Activated CD4-positive, alpha-beta T cell treated with anti-CD3 and anti-CD28 coated beads, Interleukin-2, amount 10 ng/mL, durations not matched to agents 24 days and 14 days (primary cell): Measurements from ENCODE around the gene STX16. TPM values are rescaled to one million over a fixed set of nuclear protein-coding genes. Genes with fewer than 3 reads are reported as not detected.

Source experiments
- DNase-seq: peaks from one replicate; pipeline ENCODE4 v3.0.0; 2022
- H3K27ac Mint-ChIP-seq: one replicate; pipeline ENCODE4 v1.8.0; 2022; ENCODE audit warnings: mild to moderate bottlenecking, mixed read lengths
- H3K27me3 Mint-ChIP-seq: one replicate; pipeline ENCODE4 v1.8.0; 2022; ENCODE audit warnings: mixed read lengths
- H3K36me3 Mint-ChIP-seq: one replicate; pipeline ENCODE4 v1.8.0; 2022; ENCODE audit warnings: low read depth, mild to moderate bottlenecking, mixed read lengths
- H3K4me1 Mint-ChIP-seq: one replicate; pipeline ENCODE4 v1.8.0; 2021; ENCODE audit warnings: mixed read lengths
- H3K4me3 Mint-ChIP-seq: one replicate; pipeline ENCODE4 v1.8.0; 2022; ENCODE audit warnings: mild to moderate bottlenecking, moderate library complexity, mixed read lengths
- H3K9me3 Mint-ChIP-seq: one replicate; pipeline ENCODE4 v1.8.0; 2021; ENCODE audit warnings: mixed read lengths
- intact Hi-C: fragments of 100-400 bp; cut with micrococcal nuclease; formaldehyde crosslinking; loops from one replicate; pipeline ENCODE4 v1.15.1; 2023
- total RNA-seq: library from RNA; stranded (reverse); gene quantifications from 2 replicates; pipeline ENCODE4 v1.2.3, GENCODE V29; 2022

The STX16 gene
- total RNA-seq, 1 donor from 2014 or later: 110 TPM

DNA sequence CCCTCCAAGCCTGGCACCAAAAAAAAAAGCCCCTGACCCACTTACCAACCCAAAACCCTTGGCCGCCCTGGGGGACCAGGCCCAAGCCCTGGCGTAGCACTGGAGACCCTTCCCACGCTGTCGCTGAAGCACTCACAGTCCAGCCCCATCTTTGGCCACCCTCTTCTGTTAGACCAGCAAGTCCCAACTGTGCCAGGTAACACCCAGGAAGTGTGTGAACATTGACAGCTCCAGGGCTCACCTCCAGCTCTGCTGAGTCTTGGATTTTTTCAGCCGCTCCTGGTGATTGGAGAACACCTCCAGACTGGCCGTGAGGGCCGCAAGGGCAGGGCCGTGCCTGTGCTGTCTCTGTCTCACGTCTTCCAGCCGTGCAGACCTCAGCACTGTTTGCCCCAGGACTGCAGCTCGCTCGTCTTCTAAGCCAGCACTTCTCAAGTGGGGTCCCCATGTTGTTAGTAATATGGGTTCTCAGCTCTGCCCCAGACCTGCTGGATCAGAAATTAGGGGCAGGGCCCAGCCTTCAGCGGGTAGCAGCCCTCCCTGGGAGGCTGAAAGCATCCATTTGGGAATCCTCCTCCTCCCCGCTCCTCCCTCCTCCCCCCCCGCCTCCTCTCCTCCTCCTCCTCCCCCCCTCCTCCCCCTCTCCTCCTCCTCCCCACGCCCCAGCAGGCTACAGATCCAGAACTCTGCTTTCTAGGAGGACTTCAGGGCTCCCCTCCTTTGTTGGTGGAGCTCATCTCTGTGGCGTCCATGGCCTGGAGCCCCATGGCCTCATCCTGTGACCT, 59.6 kb downstream of the STX16 start:
- no peak for DNase-seq
- intact Hi-C loops: no loop called here
- H3K4me3 Mint-ChIP-seq: no peak overlapping the region
- no peaks in the 10 kb centered on the region for H3K4me1 Mint-ChIP-seq
- no peaks in the 10 kb centered on the region for H3K27me3 Mint-ChIP-seq
- no peaks in the 10 kb centered on the region for H3K36me3 Mint-ChIP-seq
- no peak overlapping the region for H3K27ac Mint-ChIP-seq
- H3K9me3 Mint-ChIP-seq: no peaks in the 10 kb centered on the region

DNA sequence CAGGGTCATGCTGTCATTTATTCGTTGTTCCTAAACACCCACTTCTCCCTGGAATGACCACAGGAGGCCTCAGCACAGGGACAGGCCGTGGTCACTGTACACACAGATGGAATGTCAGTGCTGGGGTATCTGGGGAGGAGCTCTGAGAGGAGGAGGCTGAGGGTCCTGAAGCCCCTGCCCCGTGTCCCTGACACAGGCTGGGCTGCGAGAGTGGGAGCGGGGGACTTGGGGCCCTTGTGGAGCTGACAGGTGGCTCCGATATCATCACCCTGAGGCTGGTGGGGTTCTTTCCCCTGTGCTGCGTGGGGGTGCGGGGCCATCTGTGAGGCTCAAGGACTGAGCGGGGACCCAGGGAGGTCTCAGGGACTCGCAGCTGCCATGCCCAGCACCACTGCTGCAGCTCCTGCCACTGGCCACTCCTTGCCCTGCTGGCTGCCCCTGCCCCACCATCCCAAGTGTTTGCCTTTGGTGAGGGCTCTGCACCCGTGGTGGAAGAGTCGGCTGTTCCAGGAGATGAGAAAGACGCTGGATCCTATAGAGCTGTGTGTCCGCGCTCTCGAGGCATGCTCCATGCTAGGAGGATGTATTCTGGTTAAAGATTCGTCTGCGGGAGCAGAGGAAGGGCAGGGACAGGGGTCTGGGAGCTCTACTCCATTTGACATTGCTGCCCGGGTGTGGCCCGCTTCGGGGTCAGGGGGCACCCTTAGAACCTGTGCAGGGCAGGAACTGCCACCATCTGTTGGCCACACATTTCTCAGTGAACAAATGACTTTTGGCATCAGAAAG, 60.4 kb downstream of the STX16 start:
- no peak overlapping the region for H3K27ac Mint-ChIP-seq
- H3K4me3 Mint-ChIP-seq: no peak overlapping the region
- intact Hi-C loops: no loop called here
- H3K36me3 Mint-ChIP-seq: no peaks in the 10 kb centered on the region
- H3K27me3 Mint-ChIP-seq: no peaks in the 10 kb centered on the region
- no peaks in the 10 kb centered on the region for H3K4me1 Mint-ChIP-seq
- H3K9me3 Mint-ChIP-seq: no peaks in the 10 kb centered on the region
- DNase-seq: peak; percentile 48

DNA sequence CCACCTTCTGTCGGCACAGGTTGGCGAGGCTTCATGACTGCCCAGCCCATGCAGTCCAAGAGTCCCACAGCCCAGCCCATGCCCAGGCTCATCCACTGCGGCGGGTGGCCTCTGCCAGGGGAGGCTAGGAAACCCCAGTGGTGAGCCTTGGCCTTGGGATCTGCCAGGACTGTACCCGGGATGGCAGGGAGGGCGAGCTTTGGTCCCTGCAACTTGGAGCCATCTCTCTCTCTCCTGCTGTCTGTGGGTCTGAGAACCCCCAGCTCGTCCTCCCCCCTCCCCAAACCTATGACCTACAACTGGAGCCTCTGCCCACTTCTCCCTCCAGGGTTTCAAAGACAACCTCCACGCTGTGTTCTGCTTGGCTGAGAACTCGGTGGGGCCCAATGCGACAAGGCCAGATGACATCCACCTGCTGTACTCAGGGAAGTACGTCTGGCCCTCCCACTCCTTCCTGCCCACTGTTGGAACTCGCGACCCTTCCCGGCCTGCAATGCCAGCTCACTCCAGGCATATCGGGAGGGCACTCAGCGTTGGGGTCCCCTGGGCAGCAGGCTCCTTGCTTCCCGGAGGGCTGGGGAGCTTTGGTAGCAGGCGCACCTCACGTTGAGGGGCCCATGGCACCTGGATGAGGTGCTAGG, 61.2 kb downstream of the STX16 start:
- no peak overlapping the region for H3K4me3 Mint-ChIP-seq
- no peak overlapping the region for H3K27ac Mint-ChIP-seq
- no peaks in the 10 kb centered on the region for H3K4me1 Mint-ChIP-seq
- H3K36me3 Mint-ChIP-seq: no peaks in the 10 kb centered on the region
- intact Hi-C loops: no loop called here
- no peaks in the 10 kb centered on the region for H3K27me3 Mint-ChIP-seq
- DNase-seq: peak; percentile 51
- no peaks in the 10 kb centered on the region for H3K9me3 Mint-ChIP-seq

DNA sequence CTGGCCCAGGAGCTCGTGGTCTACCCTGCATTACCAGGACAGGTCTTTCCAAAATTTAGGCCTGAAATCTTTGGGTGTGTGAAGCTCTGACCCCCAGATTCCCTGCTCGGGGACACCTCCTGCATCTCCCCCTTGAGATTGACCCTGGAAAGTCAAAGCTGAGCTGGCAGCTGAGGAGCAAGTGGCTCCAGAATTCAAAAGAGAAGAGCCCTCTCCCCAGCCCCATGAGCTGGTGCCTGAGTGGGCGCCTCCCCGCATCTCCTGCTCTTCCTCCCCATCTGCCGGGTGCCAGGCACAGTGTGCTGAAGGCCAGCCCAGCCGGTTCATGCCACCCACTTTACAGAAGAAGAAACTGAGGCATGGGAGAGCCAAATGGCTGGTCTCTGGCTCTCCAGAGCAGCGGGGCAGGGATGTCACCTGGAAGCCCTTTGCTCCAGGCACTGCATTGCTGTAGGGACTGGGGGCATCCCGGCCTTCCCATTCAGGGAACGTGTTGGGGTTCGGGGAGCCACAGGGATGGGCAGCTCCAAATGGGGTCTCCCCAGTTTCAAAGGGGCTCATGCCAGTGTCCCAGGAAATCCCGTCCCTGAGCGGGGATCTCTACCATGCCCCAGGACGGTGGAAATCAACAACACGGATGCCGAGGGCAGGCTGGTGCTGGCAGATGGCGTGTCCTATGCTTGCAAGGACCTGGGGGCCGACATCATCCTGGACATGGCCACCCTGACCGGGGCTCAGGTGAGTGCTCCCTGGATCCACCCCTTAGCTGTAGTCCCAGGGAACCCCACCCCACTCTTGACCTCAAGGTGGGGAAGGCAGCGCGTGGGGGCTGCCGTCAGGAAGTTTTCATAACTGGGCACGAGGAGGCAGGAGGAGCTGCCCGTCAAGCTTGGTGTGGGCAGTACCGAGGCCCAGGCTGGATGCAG, 62.0 kb downstream of the STX16 start:
- DNase-seq: no peak
- no peaks in the 10 kb centered on the region for H3K4me1 Mint-ChIP-seq
- H3K36me3 Mint-ChIP-seq: no peaks in the 10 kb centered on the region
- no peak overlapping the region for H3K27ac Mint-ChIP-seq
- intact Hi-C loops: no loop called here
- H3K4me3 Mint-ChIP-seq: no peak overlapping the region
- H3K27me3 Mint-ChIP-seq: no peaks in the 10 kb centered on the region
- no peaks in the 10 kb centered on the region for H3K9me3 Mint-ChIP-seq

DNA sequence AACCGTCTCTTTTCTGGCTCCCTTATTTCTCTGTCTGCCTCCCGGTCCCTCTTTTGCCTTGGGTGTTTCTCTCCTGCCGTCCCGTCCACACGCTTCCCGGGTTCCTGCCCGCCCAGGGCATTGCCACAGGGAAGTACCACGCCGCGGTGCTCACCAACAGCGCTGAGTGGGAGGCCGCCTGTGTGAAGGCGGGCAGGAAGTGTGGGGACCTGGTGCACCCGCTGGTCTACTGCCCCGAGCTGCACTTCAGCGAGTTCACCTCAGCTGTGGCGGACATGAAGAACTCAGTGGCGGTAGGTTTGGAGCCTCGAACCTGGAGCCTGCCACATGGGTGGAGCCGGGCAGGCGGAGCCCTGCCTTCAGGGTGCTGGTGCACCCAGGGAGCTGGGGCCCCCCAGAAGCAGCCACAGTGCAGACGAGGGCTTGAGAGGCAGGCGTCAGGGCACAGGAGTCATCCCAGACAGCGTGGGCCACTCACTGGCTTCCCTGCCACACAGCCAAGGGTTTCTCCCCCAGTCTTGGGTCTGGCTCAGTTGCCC, 62.8 kb downstream of the STX16 start:
- intact Hi-C loops: no loop called here
- Mint-ChIP-seq H3K4me1 (no peaks in the 10 kb centered on the region), H3K27me3 (no peaks in the 10 kb centered on the region), H3K27ac (no peak overlapping the region), H3K36me3 (no peaks in the 10 kb centered on the region), H3K4me3 (no peak overlapping the region), H3K9me3 (no peaks in the 10 kb centered on the region)
- DNase-seq: peak; percentile 48

DNA sequence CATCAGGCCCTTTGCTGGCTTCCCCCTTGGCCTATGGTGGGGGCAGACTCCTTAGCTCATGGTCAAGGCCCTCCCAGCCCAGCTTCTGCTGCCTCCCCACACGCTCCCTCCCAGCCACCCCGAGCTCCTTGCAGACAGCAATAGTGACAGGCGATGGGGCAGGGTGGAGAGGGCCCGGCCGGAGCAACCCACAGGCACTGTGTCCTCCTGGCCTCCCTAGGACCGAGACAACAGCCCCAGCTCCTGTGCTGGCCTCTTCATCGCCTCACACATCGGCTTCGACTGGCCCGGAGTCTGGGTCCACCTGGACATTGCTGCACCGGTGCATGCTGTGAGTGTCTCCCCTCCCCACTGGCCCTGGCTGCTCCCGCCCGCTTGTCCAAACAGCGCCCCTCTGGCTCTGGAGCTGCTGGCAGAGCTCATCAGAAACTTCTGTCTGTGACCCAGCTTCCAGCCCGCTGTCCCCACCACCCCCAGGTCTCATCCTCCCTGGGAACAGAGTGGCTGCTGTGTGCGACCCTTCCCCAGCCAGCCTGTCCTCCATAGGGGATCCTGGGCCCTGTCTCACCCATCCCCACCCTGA, 63.3 kb downstream of the STX16 start:
- intact Hi-C loops: no loop called here
- peak; percentile 46 for DNase-seq
- Mint-ChIP-seq H3K4me1 (no peaks in the 10 kb centered on the region), H3K27me3 (no peaks in the 10 kb centered on the region), H3K9me3 (no peaks in the 10 kb centered on the region), H3K36me3 (no peaks in the 10 kb centered on the region), H3K27ac (no peak overlapping the region), H3K4me3 (no peak overlapping the region)

DNA sequence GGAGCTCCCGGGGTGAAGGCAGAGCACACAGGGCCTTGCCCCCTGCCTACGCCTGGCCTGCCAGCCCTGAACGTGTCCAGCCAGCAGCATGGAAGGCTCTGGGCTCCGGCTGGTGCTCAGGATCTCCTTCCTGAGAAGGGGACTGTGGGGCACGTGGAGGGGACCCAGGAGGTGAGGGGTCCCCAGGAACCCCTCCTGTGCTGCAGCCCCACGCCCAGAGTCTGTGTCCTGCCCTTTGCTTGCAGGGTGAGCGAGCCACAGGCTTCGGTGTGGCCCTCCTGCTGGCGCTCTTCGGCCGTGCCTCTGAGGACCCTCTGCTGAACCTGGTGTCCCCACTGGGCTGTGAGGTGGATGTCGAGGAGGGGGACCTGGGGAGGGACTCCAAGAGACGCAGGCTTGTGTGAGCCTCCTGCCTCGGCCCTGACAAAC, 63.9 kb downstream of the STX16 start:
- Mint-ChIP-seq H3K9me3 (no peaks in the 10 kb centered on the region), H3K4me1 (no peaks in the 10 kb centered on the region), H3K27ac (no peak overlapping the region), H3K36me3 (no peaks in the 10 kb centered on the region), H3K4me3 (no peak overlapping the region), H3K27me3 (no peaks in the 10 kb centered on the region)
- intact Hi-C loops: no loop called here
- peak; percentile 52 for DNase-seq

DNA sequence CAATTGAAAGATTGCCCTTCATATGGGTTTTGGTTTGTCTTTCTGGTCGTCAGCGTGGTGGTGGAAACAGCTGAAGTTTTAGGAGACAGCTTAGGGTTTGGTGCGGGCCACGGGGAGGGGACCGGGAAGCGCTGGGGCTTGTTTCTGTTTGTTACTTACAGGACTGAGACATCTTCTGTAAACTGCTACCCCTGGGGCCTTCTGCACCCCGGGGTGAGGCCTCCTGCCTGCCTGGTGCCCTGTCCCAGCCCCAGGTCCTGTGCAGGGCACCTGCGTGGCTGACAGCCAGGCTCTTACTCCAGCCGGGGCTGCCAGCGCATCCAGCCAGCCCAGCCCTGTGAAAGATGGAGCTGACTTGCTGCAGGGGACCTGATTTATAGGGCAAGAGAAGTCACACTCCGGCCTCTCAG, 64.3 kb downstream of the STX16 start:
- H3K36me3 Mint-ChIP-seq: no peaks in the 10 kb centered on the region
- intact Hi-C loops: no loop called here
- no peaks in the 10 kb centered on the region for H3K4me1 Mint-ChIP-seq
- no peak overlapping the region for H3K4me3 Mint-ChIP-seq
- no peaks in the 10 kb centered on the region for H3K9me3 Mint-ChIP-seq
- DNase-seq: peak; percentile 50
- H3K27ac Mint-ChIP-seq: no peak overlapping the region
- H3K27me3 Mint-ChIP-seq: no peaks in the 10 kb centered on the region

DNA sequence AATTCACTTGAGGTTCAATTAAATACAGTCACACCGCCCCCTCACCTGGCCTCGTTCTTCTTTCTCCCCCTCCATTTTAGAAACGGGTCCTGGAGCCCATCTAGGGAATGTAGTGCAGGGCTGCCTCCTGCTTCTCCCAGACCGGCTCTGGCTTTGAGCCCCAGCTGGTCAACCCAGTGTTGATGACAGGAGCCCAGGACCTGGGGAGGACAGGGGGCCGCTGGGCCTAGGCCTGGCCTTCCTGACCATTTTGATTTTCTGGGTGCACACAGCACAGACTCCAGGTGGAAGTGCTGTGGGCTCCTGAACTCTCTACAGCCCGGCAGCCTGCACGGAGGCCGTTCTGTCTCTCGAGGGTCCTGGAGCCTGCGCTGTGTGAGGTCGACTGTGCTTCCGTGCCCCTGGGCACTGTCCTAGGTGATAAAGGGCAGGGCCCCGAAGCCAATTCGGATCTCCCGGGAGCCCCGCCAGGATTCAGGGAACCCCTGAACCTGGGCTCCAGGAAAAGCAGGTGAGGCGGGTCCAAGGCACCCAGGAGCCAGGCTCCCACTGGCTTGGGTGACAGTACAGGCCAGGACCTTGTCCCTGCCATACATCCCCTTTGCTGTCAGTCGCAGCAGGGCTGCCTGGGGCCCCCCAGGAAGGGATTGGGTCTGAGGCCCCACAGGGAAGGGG, 64.9 kb downstream of the STX16 start:
- Mint-ChIP-seq H3K4me1 (no peaks in the 10 kb centered on the region), H3K9me3 (no peaks in the 10 kb centered on the region), H3K36me3 (no peaks in the 10 kb centered on the region), H3K27ac (no peak overlapping the region), H3K4me3 (no peak overlapping the region), H3K27me3 (peaks cover 3% of the 10 kb centered on the region)
- intact Hi-C loops: no loop called here
- peak; percentile 45 for DNase-seq

DNA sequence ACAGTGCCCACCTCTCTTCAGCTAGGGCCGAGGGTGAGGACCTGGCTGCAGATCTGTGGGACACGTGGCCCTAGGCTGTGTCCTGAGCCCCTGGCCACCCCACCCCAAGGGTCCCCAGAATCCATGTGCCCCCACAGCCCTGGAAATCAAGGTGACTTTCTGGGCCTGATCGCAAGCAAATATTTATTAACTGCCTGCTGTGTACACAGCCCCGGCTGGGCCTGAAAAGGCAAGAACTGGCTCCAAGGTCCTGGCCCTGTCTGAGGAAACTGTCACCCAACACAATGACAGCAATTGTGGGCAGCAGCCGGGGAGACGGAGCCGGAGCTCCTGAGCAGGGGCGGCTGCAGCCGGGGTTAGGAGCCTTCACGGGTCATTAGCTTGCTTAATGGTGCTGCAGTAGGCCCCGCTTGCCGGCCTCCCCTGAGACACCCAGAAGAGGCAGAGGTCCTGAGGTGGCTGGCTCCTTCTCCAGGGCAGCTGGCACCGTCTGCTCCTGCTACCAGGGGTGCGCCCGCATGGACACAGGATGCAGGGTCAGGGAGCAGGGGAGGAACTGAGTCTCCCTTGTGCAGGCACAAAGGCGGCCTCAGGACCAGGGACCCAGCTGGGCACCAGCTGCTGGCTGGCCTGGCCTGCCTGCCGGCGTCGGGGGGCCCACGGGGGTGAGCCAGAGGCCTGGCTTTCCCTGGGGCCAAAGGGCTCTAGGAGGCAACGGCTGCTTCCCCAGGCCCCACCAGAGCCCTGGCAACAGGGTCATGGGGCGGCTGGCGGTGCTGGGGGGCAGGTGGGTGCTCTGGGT, 65.6 kb downstream of the STX16 start:
- intact Hi-C loops: no loop called here
- DNase-seq: peak; percentile 51
- Mint-ChIP-seq H3K4me1 (no peaks in the 10 kb centered on the region), H3K9me3 (no peaks in the 10 kb centered on the region), H3K36me3 (no peaks in the 10 kb centered on the region), H3K4me3 (no peak overlapping the region), H3K27me3 (peaks cover 8% of the 10 kb centered on the region), H3K27ac (no peak overlapping the region)

DNA sequence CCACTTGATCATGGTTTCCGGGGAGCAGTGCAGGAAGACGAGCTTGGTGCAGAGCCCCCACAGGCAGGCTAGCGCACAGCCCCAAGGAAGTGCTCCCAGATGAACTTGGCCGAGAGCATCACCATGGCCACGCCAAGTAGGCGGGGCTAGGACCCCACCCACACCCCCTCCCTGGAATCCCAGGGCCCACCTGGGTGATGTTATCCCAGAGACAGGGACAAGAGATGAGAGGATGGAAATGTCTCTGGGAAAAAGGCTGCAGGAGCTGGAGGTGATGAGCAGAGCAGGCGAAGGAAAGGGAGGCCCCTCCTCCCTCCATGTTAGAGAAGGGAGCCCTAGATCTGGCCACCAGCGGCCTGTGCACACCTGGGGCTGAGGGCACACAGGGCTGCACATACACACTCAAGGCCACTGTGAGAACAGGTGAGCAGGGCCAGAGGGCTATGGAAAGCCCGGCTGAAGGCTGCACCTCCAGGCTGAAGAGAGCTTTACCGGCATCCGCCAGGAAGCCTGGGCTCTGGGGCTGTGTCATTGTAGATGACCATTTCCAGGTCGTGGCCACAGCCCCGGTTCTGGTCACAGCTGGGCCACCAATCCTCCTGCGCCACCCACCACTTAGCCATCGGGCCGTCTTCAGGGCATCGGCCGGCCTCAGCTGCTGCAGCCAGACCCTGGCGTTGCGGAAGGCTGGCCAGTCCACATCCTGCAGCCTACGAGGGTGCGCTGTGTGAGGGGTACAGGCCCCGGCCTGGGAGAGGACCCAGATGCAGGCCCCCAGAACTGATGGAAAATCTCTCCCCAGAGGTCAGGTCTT, 66.4 kb downstream of the STX16 start:
- Mint-ChIP-seq H3K4me1 (no peaks in the 10 kb centered on the region), H3K36me3 (no peaks in the 10 kb centered on the region), H3K27ac (no peak overlapping the region), H3K9me3 (no peaks in the 10 kb centered on the region), H3K27me3 (peaks cover 14% of the 10 kb centered on the region), H3K4me3 (no peak overlapping the region)
- DNase-seq: no peak
- intact Hi-C loops: no loop called here
